Osteoblast (primary cell): ENCODE results near the gene NENF. TPM values are rescaled to one million over a fixed set of nuclear protein-coding genes. Genes with fewer than 3 reads are reported as not detected.

Source experiments
- DNase-seq: peaks from one replicate; pipeline ENCODE4 v3.0.0; 2011; ENCODE audit warnings: low spot score, mixed read lengths; ENCODE audit not compliant: insufficient read length; ENCODE audit errors: missing footprints
- H2AFZ ChIP-seq: 2 replicates; pipeline ENCODE4 v1.6.0; 2011; ENCODE audit warnings: mild to moderate bottlenecking, low read length
- H3K27ac ChIP-seq: 2 replicates; pipeline ENCODE4 v1.5.1; 2011; ENCODE audit warnings: mild to moderate bottlenecking, low read depth, low read length, moderate library complexity
- H3K27me3 ChIP-seq: 2 replicates; pipeline ENCODE4 v1.6.0; 2012; ENCODE audit warnings: mild to moderate bottlenecking, control low read depth, inconsistent platforms, low read length, moderate library complexity; ENCODE audit not compliant: insufficient read depth
- H3K36me3 ChIP-seq: 2 replicates; pipeline ENCODE4 v1.5.1; 2011; ENCODE audit warnings: mild to moderate bottlenecking, low read length, control low read depth, moderate library complexity; ENCODE audit not compliant: insufficient read depth
- H3K4me1 ChIP-seq: 2 replicates; pipeline ENCODE4 v1.5.1; 2011; ENCODE audit warnings: mild to moderate bottlenecking, low read length, control low read depth, moderate library complexity; ENCODE audit not compliant: insufficient read depth
- H3K4me2 ChIP-seq: 2 replicates; pipeline ENCODE4 v1.6.0; 2011; ENCODE audit warnings: mild to moderate bottlenecking, low read length; ENCODE audit not compliant: insufficient read depth
- H3K4me3 ChIP-seq: fragments of 200-600 bp; sonication (generic); 3 replicates; pipeline ENCODE4 v1.5.1; 2012; ENCODE audit warnings: mild to moderate bottlenecking, low read length, inconsistent platforms; ENCODE audit not compliant: insufficient read depth
- H3K79me2 ChIP-seq: 2 replicates; pipeline ENCODE4 v1.6.0; 2012; ENCODE audit warnings: mild to moderate bottlenecking, low read length, control low read depth, inconsistent platforms; ENCODE audit not compliant: insufficient read depth
- H3K9me3 ChIP-seq: 2 replicates; pipeline ENCODE4 v1.5.1; 2011; ENCODE audit warnings: low read depth, low read length, control low read depth
- H4K20me1 ChIP-seq: 2 replicates; pipeline ENCODE4 v1.6.0; 2012; ENCODE audit warnings: mild to moderate bottlenecking, low read length, control low read depth; ENCODE audit not compliant: insufficient read depth
- CTCF ChIP-seq: IDR thresholded peaks from 2 replicates; pipeline ENCODE4 v1.5.1; 2011; ENCODE audit warnings: mild to moderate bottlenecking, low read depth, low read length, moderate library complexity; ENCODE audit errors: extremely low read depth
- total RNA-seq: library from RNA; depleted of rRNA; stranded (reverse); fragments of >200 nt; gene quantifications from 2 replicates; pipeline ENCODE4 v1.2.3, GENCODE V29; 2012

Gene NENF
- total RNA-seq, 1 donor, result 33.7 TPM

GRCh38 chr1:212465311-212465710 is 32.6 kb downstream of the NENF start:
- H2AFZ ChIP-seq, result no peak overlapping the region
- no peak for TF ChIP-seq CTCF
- H4K20me1 ChIP-seq, result no peaks in the 10 kb centered on the region
- no peak overlapping the region for H3K27ac ChIP-seq
- no peaks in the 10 kb centered on the region for H3K9me3 ChIP-seq
- no peaks in the 10 kb centered on the region for H3K36me3 ChIP-seq
- peaks cover 6% of the 10 kb centered on the region for H3K4me1 ChIP-seq
- H3K79me2 ChIP-seq, result no peaks in the 10 kb centered on the region
- H3K27me3 ChIP-seq, result no peaks in the 10 kb centered on the region
- H3K4me3 ChIP-seq, result no peak overlapping the region
- no peak overlapping the region for H3K4me2 ChIP-seq
- DNase-seq, result peak; percentile 75

- H4K20me1 ChIP-seq, result no peaks in the 10 kb centered on the region
- H3K4me3 ChIP-seq, result no peak overlapping the region
- no peak overlapping the region for H3K27ac ChIP-seq
- no peak overlapping the region for H3K4me2 ChIP-seq
- H3K27me3 ChIP-seq, result no peaks in the 10 kb centered on the region
- no peak for TF ChIP-seq CTCF
- no peaks in the 10 kb centered on the region for H3K79me2 ChIP-seq
- DNase-seq, result peak; percentile 79
- peaks cover 9% of the 10 kb centered on the region for H3K4me1 ChIP-seq
- no peaks in the 10 kb centered on the region for H3K36me3 ChIP-seq
- H2AFZ ChIP-seq, result no peak overlapping the region
- H3K9me3 ChIP-seq, result no peaks in the 10 kb centered on the region
Observed at GRCh38 chr1:212466437-212466836, 33.7 kb downstream of the NENF start.

- no peak for TF ChIP-seq CTCF
- Histone ChIP-seq H3K79me2 (no peaks in the 10 kb centered on the region), H3K27me3 (no peaks in the 10 kb centered on the region), H4K20me1 (no peaks in the 10 kb centered on the region), H3K4me2 (no peak overlapping the region), H2AFZ (no peak overlapping the region), H3K27ac (no peak overlapping the region), H3K36me3 (no peaks in the 10 kb centered on the region), H3K4me3 (no peak overlapping the region), H3K4me1 (peaks cover 9% of the 10 kb centered on the region), H3K9me3 (no peaks in the 10 kb centered on the region)
- DNase-seq, result peak; percentile 83
Observed at GRCh38 chr1:212466898-212467650, 34.4 kb downstream of the NENF start.

- no peaks in the 10 kb centered on the region for H3K9me3 ChIP-seq
- H4K20me1 ChIP-seq, result no peaks in the 10 kb centered on the region
- peak; percentile 92 for DNase-seq
- H3K4me3 ChIP-seq, result no peak overlapping the region
- peaks cover 9% of the 10 kb centered on the region for H3K4me1 ChIP-seq
- no peak overlapping the region for H2AFZ ChIP-seq
- H3K36me3 ChIP-seq, result no peaks in the 10 kb centered on the region
- TF ChIP-seq CTCF, result no peak
- no peak overlapping the region for H3K27ac ChIP-seq
- no peaks in the 10 kb centered on the region for H3K79me2 ChIP-seq
- no peak overlapping the region for H3K4me2 ChIP-seq
- no peaks in the 10 kb centered on the region for H3K27me3 ChIP-seq
Observed at GRCh38 chr1:212467843-212468482, 35.2 kb downstream of the NENF start.
